ENCODE measurements around the gene PARD3.

PARD3 gene

DNA sequence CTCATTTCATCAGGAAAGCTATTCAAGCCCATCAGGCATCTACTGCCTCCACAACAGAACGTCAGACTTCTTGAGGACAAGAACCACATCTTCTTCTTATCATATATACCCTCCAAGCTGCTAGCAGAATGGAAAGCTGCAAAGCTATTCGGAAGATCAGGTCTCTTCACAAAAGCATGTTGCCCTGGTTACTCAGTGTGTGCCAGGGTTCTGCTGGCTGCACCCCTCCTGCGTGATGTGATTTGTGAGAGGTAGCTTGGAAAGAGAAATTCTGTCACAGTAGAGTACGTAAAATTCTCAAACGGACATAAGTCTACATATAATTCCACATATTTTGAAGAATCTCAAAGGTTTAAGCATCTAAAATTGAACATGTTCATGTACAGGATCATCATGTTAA is 681.7 kb downstream of the PARD3 start:
- DNase-seq: no peak
- no peaks in the 10 kb centered on the region for H3K79me1 ChIP-seq (ENCODE audit: low read length)
- no peak overlapping the region for H3K9ac ChIP-seq (ENCODE audit: low read length)
- H3K79me2 ChIP-seq (ENCODE audit: control insufficient read depth, insufficient read depth, low read length, poor library complexity): no peaks in the 10 kb centered on the region
- WGBS (ENCODE audit: extremely low coverage, insufficient coverage, insufficient read length): no CpG with 5 or more reads among the region's 5 CpGs
- H2AFZ ChIP-seq (ENCODE audit: insufficient read depth, low read length, poor library complexity): no peak overlapping the region
- H3K36me3 ChIP-seq (ENCODE audit: control insufficient read depth in 1 of 2, insufficient read depth in 2 of 2, low read length in 2 of 2): peaks cover 0 to 2% of the 10 kb centered on the region in 2 experiments
- H4K12ac ChIP-seq (ENCODE audit: low read depth, low read length): no peak overlapping the region
- no peak overlapping the region for H4K8ac ChIP-seq (ENCODE audit: low read depth, low read length)
- H3K27me3 ChIP-seq (ENCODE audit: insufficient read depth, low read length): no peaks in the 10 kb centered on the region
- H2AK5ac ChIP-seq (ENCODE audit: low read length): no peak overlapping the region
- H3K18ac ChIP-seq (ENCODE audit: low read length): no peak overlapping the region
- H3K4me1 ChIP-seq (ENCODE audit: control insufficient read depth in 1 of 2, insufficient read depth in 2 of 2, low read length in 2 of 2): no peaks in the 10 kb centered on the region
- no peak overlapping the region for H4K91ac ChIP-seq (ENCODE audit: low read depth, low read length)
- H3K4me2 ChIP-seq (ENCODE audit: low read length): no peak overlapping the region
- H3K9me3 ChIP-seq (ENCODE audit: insufficient read depth, low read depth, low read length): no peaks in the 10 kb centered on the region
- H3K4ac ChIP-seq (ENCODE audit: low read depth, low read length): no peak overlapping the region
- H2BK12ac ChIP-seq (ENCODE audit: low read length): no peak overlapping the region
- H2BK5ac ChIP-seq (ENCODE audit: low read depth, low read length, poor library complexity): no peak overlapping the region
- no peak overlapping the region for H2BK120ac ChIP-seq (ENCODE audit: insufficient read depth, low read length, poor library complexity)
- H3K23ac ChIP-seq (ENCODE audit: low read length): no peak overlapping the region
- no peak overlapping the region for H3K27ac ChIP-seq (ENCODE audit: low read depth, low read length)
- no peak overlapping the region for H3K4me3 ChIP-seq (ENCODE audit: low read depth, low read length)
- H3K14ac ChIP-seq (ENCODE audit: low read length): no peak overlapping the region

DNA sequence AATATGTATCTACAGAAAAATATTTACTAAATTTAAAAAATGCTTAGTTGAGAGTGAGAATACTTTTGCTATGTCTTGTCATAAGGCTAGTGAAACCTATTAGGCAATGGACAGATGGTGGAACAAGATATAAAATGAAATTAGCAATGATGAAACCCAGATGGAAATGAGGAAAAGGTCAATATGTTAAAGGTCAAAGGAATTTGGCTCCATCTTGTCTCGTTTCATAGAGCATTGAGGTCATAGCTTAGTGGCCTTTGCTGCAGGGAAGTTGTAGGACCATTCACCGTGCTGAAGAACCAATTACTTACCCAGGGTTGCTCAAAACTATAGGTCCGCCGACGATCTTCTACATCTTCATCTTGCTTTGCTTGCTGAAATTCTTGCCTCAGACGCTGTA is 683.9 kb downstream of the PARD3 start:
- H3K9ac ChIP-seq (ENCODE audit: low read length): no peak overlapping the region
- no peaks in the 10 kb centered on the region for H3K79me2 ChIP-seq (ENCODE audit: control insufficient read depth, insufficient read depth, low read length, poor library complexity)
- peaks cover 0 to 2% of the 10 kb centered on the region in 2 experiments for H3K36me3 ChIP-seq (ENCODE audit: control insufficient read depth in 1 of 2, insufficient read depth in 2 of 2, low read length in 2 of 2)
- no peak overlapping the region for H3K27ac ChIP-seq (ENCODE audit: low read depth, low read length)
- H3K27me3 ChIP-seq (ENCODE audit: insufficient read depth, low read length): no peaks in the 10 kb centered on the region
- no peaks in the 10 kb centered on the region for H3K79me1 ChIP-seq (ENCODE audit: low read length)
- peak in 1 of 2 donors; percentile 34 for DNase-seq
- H2AFZ ChIP-seq (ENCODE audit: insufficient read depth, low read length, poor library complexity): no peak overlapping the region
- H3K4ac ChIP-seq (ENCODE audit: low read depth, low read length): no peak overlapping the region
- H2BK12ac ChIP-seq (ENCODE audit: low read length): no peak overlapping the region
- H3K4me2 ChIP-seq (ENCODE audit: low read length): no peak overlapping the region
- no peaks in the 10 kb centered on the region for H3K4me1 ChIP-seq (ENCODE audit: control insufficient read depth in 1 of 2, insufficient read depth in 2 of 2, low read length in 2 of 2)
- H3K23ac ChIP-seq (ENCODE audit: low read length): no peak overlapping the region
- no peak overlapping the region for H2BK120ac ChIP-seq (ENCODE audit: insufficient read depth, low read length, poor library complexity)
- H2AK5ac ChIP-seq (ENCODE audit: low read length): no peak overlapping the region
- no CpG with 5 or more reads among the region's 6 CpGs for WGBS (ENCODE audit: extremely low coverage, insufficient coverage, insufficient read length)
- no peak overlapping the region for H4K12ac ChIP-seq (ENCODE audit: low read depth, low read length)
- no peaks in the 10 kb centered on the region for H3K9me3 ChIP-seq (ENCODE audit: insufficient read depth, low read depth, low read length)
- H4K91ac ChIP-seq (ENCODE audit: low read depth, low read length): no peak overlapping the region
- no peak overlapping the region for H4K8ac ChIP-seq (ENCODE audit: low read depth, low read length)
- H3K18ac ChIP-seq (ENCODE audit: low read length): no peak overlapping the region
- no peak overlapping the region for H3K4me3 ChIP-seq (ENCODE audit: low read depth, low read length)
- no peak overlapping the region for H3K14ac ChIP-seq (ENCODE audit: low read length)
- no peak overlapping the region for H2BK5ac ChIP-seq (ENCODE audit: low read depth, low read length, poor library complexity)

DNA sequence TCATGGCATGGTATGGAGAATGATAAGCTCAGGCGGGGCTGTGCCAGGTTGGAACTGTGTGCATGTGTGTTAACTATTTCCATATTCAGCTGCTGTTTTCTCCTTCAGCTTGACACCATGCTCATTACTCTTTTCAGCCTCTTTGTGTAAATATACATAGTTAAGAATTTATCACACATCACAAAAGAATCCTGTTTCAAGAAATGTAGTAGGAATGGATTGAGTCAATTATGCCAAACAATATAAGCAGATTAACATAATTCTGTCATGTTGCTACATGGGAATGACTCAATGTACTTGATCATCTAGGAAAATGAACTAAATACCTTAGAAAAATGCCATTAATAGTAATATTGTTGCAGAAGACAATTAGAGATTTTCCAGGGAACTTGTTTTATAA is 687.4 kb downstream of the PARD3 start:
- H3K23ac ChIP-seq (ENCODE audit: low read length): no peak overlapping the region
- no peaks in the 10 kb centered on the region for H3K27me3 ChIP-seq (ENCODE audit: insufficient read depth, low read length)
- no peak overlapping the region for H3K14ac ChIP-seq (ENCODE audit: low read length)
- peaks cover 6 to 10% of the 10 kb centered on the region in 2 experiments for H3K4me1 ChIP-seq (ENCODE audit: control insufficient read depth in 1 of 2, insufficient read depth in 2 of 2, low read length in 2 of 2)
- no peak overlapping the region for H4K91ac ChIP-seq (ENCODE audit: low read depth, low read length)
- no peak overlapping the region for H2AK5ac ChIP-seq (ENCODE audit: low read length)
- no CpG with 5 or more reads among the region's 1 CpG for WGBS (ENCODE audit: extremely low coverage, insufficient coverage, insufficient read length)
- H3K79me2 ChIP-seq (ENCODE audit: control insufficient read depth, insufficient read depth, low read length, poor library complexity): no peaks in the 10 kb centered on the region
- peak in 1 of 2 donors; percentile 11 for DNase-seq
- H3K9ac ChIP-seq (ENCODE audit: low read length): no peak overlapping the region
- H3K9me3 ChIP-seq (ENCODE audit: insufficient read depth, low read depth, low read length): no peaks in the 10 kb centered on the region
- no peaks in the 10 kb centered on the region for H3K79me1 ChIP-seq (ENCODE audit: low read length)
- H4K8ac ChIP-seq (ENCODE audit: low read depth, low read length): no peak overlapping the region
- no peak overlapping the region for H2BK5ac ChIP-seq (ENCODE audit: low read depth, low read length, poor library complexity)
- no peak overlapping the region for H2BK12ac ChIP-seq (ENCODE audit: low read length)
- H3K4me2 ChIP-seq (ENCODE audit: low read length): no peak overlapping the region
- H3K27ac ChIP-seq (ENCODE audit: low read depth, low read length): no peak overlapping the region
- H4K12ac ChIP-seq (ENCODE audit: low read depth, low read length): no peak overlapping the region
- H3K4ac ChIP-seq (ENCODE audit: low read depth, low read length): no peak overlapping the region
- H2AFZ ChIP-seq (ENCODE audit: insufficient read depth, low read length, poor library complexity): no peak overlapping the region
- no peak overlapping the region for H3K18ac ChIP-seq (ENCODE audit: low read length)
- H3K4me3 ChIP-seq (ENCODE audit: low read depth, low read length): no peak overlapping the region
- H2BK120ac ChIP-seq (ENCODE audit: insufficient read depth, low read length, poor library complexity): no peak overlapping the region
- H3K36me3 ChIP-seq (ENCODE audit: control insufficient read depth in 1 of 2, insufficient read depth in 2 of 2, low read length in 2 of 2): peaks cover 0 to 2% of the 10 kb centered on the region in 2 experiments

DNA sequence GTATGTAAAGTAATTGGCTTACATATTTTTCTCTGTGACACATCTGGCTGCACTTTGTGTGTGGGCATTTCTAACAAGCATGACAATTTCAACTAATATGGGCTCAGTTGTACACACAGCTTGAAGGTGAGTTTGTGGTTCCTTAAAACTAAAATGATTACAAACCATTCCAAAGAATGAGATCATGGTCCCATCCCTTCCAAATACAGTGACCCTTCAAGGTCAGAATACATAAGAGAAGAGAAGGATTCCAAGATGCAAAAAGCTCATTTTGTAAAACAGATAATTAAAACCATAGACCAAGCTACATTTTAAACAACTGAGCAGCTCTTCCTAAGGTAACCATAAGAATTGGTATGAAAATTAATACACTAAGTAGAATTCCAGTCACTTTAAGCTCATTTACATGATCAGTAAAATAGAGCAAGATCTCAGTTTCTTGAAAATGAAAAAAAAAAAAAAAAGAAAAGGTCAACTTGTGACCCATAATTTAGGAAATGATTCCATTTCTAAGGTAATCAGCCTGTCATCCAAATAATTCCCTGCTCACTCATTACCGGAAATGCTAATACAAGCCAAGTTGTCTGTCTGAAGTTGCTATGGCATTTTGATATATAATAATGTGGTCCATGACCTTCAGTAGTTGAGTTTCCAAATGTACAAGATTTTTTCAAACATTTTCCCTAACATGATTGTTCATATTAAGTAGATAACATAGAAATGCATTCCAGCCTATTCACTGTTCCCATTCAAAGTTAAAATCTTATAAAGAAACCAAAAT is 688.5 kb downstream of the PARD3 start:
- no peak overlapping the region for H2BK120ac ChIP-seq (ENCODE audit: insufficient read depth, low read length, poor library complexity)
- no peak overlapping the region for H4K91ac ChIP-seq (ENCODE audit: low read depth, low read length)
- H2BK5ac ChIP-seq (ENCODE audit: low read depth, low read length, poor library complexity): no peak overlapping the region
- H3K27ac ChIP-seq (ENCODE audit: low read depth, low read length): no peak overlapping the region
- H3K9me3 ChIP-seq (ENCODE audit: insufficient read depth, low read depth, low read length): no peaks in the 10 kb centered on the region
- no peak overlapping the region for H3K14ac ChIP-seq (ENCODE audit: low read length)
- H2AK5ac ChIP-seq (ENCODE audit: low read length): no peak overlapping the region
- DNase-seq: no peak
- H3K79me2 ChIP-seq (ENCODE audit: control insufficient read depth, insufficient read depth, low read length, poor library complexity): no peaks in the 10 kb centered on the region
- no peak overlapping the region for H4K8ac ChIP-seq (ENCODE audit: low read depth, low read length)
- H3K4me1 ChIP-seq (ENCODE audit: control insufficient read depth in 1 of 2, insufficient read depth in 2 of 2, low read length in 2 of 2): peaks cover 9 to 13% of the 10 kb centered on the region in 2 experiments
- no peak overlapping the region for H2AFZ ChIP-seq (ENCODE audit: insufficient read depth, low read length, poor library complexity)
- no peaks in the 10 kb centered on the region for H3K27me3 ChIP-seq (ENCODE audit: insufficient read depth, low read length)
- H3K23ac ChIP-seq (ENCODE audit: low read length): no peak overlapping the region
- H3K79me1 ChIP-seq (ENCODE audit: low read length): peaks cover 3% of the 10 kb centered on the region
- no peak overlapping the region for H4K12ac ChIP-seq (ENCODE audit: low read depth, low read length)
- H3K18ac ChIP-seq (ENCODE audit: low read length): no peak overlapping the region
- no peak overlapping the region for H2BK12ac ChIP-seq (ENCODE audit: low read length)
- no CpG with 5 or more reads among the region's 1 CpG for WGBS (ENCODE audit: extremely low coverage, insufficient coverage, insufficient read length)
- no peak overlapping the region for H3K4me2 ChIP-seq (ENCODE audit: low read length)
- no peak overlapping the region for H3K4me3 ChIP-seq (ENCODE audit: low read depth, low read length)
- H3K4ac ChIP-seq (ENCODE audit: low read depth, low read length): no peak overlapping the region
- peaks cover 0 to 2% of the 10 kb centered on the region in 2 experiments for H3K36me3 ChIP-seq (ENCODE audit: control insufficient read depth in 1 of 2, insufficient read depth in 2 of 2, low read length in 2 of 2)
- no peak overlapping the region for H3K9ac ChIP-seq (ENCODE audit: low read length)

Data from trophoblast cell (in vitro differentiated cells and primary cell).